Measurements from ENCODE around the gene LRRC38.

Gene LRRC38

DNA sequence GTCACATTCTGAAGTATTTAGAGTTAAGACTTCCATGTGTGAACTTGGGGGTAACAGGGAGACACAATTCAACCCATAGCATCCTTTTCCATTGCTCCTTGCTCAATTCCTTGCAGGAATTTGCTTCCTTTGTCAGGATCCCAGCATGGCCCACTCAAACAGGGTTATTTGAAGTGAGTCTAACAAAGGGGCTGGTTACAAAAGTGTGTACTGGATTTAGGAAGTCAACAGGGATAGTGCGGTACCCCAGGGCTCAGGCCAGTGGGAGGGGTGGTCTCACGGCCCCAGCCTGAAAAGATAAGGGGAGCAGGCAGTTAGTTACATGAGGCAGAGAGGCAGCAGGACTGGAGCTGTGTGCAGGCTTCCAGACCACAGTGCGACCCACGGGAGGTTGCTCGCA, 14.4 kb downstream of the LRRC38 start:
- no peak overlapping the region for H3K4me3 Mint-ChIP-seq
- no peaks in the 10 kb centered on the region for H3K9me3 Mint-ChIP-seq (ENCODE audit: low read depth)
- H3K4me1 Mint-ChIP-seq (ENCODE audit: low read depth): no peaks in the 10 kb centered on the region
- H3K27ac Mint-ChIP-seq: no peak overlapping the region
- peaks cover 5% of the 10 kb centered on the region for H3K27me3 Mint-ChIP-seq
- H3K36me3 Mint-ChIP-seq: no peaks in the 10 kb centered on the region

DNA sequence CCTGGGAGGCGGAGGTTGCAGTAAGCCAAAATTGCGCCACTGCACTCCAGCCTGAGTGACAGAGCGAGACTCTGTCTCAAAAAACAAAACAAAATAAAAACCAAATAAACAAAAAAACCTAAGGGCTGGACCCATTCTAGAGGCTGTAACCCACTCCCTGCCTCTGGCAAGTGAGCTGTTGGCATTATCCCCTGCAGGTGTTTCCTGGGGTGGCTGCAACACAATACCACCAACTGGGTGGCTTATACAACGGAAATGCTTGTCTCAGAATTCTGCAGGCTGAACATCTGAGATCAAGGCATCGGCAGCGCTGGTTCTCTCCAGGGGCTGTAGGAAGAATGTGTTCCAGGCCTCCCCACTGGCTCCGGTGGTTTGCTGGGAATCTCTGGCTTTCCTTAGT, 15.2 kb downstream of the LRRC38 start:
- Mint-ChIP-seq H3K27me3 (peaks cover 2% of the 10 kb centered on the region), H3K27ac (no peak overlapping the region)

DNA sequence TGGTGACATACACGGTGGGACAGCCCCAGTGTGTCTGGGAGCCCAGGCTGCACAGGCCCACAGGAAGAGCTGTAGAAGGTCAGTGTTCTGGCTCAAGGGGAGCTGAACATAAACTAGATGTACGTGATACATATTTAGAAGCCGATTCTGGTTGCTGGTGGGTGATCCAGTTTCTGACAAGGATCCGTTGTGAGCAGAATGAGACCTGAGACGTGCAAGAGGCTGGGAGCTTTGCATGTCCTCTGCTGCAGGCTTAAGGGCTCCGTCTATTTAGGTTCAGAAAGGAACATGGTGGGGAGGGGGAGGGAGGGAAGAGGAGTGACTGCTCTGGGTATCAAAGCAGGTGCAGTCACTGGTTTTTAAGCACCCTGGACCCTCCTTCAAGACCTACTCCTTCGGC, 18.6 kb downstream of the LRRC38 start:
- no peak overlapping the region for H3K4me3 Mint-ChIP-seq
- H3K27me3 Mint-ChIP-seq: peaks cover 4% of the 10 kb centered on the region
- H3K27ac Mint-ChIP-seq: no peak overlapping the region
- no peaks in the 10 kb centered on the region for H3K36me3 Mint-ChIP-seq
- no peaks in the 10 kb centered on the region for H3K9me3 Mint-ChIP-seq (ENCODE audit: low read depth)
- no peaks in the 10 kb centered on the region for H3K4me1 Mint-ChIP-seq (ENCODE audit: low read depth)

More for the DNA sequence above, 15.2 kb downstream of the LRRC38 start:
- no peak overlapping the region for H3K4me3 Mint-ChIP-seq
- no peaks in the 10 kb centered on the region for H3K4me1 Mint-ChIP-seq (ENCODE audit: low read depth)
- H3K36me3 Mint-ChIP-seq: no peaks in the 10 kb centered on the region
- H3K9me3 Mint-ChIP-seq (ENCODE audit: low read depth): no peaks in the 10 kb centered on the region

DNA sequence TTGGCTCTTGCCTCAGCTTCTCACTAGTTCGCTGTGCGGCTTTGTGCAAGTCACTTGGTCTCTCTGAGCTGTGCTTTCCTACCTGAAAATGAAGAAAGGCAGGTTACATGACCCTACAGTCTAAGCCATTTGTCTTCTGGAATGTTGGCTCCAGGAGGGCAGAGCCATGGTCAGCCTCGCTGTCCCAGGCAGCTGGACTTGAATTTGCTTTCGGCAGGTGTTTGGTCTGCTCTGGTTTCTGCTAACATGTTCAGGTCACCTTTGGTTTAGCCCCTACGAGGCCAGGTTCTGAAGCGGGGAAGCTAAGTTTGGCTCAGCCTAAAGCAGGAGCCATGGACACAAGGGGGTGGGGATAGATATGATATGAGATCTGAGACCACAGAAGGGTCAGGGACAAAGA, 19.1 kb downstream of the LRRC38 start:
- H3K36me3 Mint-ChIP-seq: no peaks in the 10 kb centered on the region
- no peak overlapping the region for H3K27ac Mint-ChIP-seq
- H3K27me3 Mint-ChIP-seq: peaks cover 4% of the 10 kb centered on the region
- no peaks in the 10 kb centered on the region for H3K4me1 Mint-ChIP-seq (ENCODE audit: low read depth)
- no peak overlapping the region for H3K4me3 Mint-ChIP-seq
- H3K9me3 Mint-ChIP-seq (ENCODE audit: low read depth): no peaks in the 10 kb centered on the region

DNA sequence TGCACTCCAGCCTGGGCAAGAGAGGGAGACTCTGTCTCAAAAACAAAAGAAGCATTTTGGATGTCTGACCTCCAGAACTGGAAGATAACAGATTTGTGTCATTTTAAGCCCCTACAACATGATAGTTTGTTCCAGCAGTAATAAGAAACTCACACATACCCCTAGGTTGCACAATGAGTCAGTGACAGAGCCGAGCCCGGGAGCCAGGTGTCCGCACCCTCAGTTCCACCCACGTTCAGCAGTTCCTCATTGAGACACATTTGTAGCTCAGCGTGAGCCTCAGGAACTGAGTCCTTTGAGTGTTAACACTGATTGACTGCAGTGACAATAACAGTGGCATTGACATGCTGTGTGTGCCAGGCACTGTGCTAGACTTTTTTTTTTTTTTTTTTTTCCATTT, 19.8 kb downstream of the LRRC38 start:
- Mint-ChIP-seq H3K27ac (no peak overlapping the region), H3K27me3 (peaks cover 4% of the 10 kb centered on the region), H3K4me1 (ENCODE audit: low read depth) (no peaks in the 10 kb centered on the region), H3K4me3 (no peak overlapping the region), H3K36me3 (no peaks in the 10 kb centered on the region), H3K9me3 (ENCODE audit: low read depth) (no peaks in the 10 kb centered on the region)

DNA sequence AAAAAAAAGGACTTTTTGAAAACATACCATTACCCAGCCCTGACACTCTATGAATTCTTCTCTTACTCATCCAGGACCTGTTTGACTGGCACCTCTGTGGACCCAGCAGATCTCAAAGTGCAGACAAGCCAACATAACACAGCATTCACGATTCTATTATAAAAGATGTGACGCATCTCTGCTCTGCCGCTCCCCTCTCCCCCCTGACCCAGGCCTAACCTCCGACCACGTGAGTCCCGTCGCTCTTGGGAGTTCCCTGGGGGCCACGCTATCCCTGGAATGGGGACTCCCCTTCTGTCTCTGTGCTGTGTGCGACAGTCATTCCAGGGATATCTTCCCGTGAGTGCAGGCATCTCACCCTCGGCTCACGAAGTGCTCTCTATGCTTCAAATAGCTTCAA, 21.1 kb downstream of the LRRC38 start:
- Mint-ChIP-seq H3K9me3 (ENCODE audit: low read depth) (no peaks in the 10 kb centered on the region), H3K4me1 (ENCODE audit: low read depth) (no peaks in the 10 kb centered on the region), H3K27me3 (peaks cover 8% of the 10 kb centered on the region), H3K36me3 (no peaks in the 10 kb centered on the region), H3K27ac (no peak overlapping the region), H3K4me3 (no peak overlapping the region)

DNA sequence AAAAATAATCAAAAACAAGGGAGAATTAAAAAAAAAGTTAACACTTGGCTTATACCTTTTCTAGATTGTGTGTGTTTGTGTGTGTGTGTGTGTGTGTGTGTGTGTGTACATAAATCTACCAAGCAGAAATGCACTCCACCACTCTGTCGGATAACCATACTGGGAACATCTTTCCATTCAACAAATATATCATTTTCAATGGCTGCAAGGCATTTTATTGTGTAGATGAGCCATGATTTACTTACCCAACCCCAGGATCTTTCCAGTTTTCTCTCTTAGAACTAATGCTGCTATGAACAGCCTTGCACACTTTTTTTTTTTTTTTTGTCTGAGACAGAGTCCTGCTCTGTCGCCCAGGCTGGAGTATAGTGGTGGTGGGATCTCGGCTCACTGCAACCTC, 25.8 kb downstream of the LRRC38 start:
- H3K9me3 Mint-ChIP-seq (ENCODE audit: low read depth): no peaks in the 10 kb centered on the region
- peaks cover 7% of the 10 kb centered on the region for H3K27me3 Mint-ChIP-seq
- H3K4me3 Mint-ChIP-seq: no peak overlapping the region
- H3K27ac Mint-ChIP-seq: no peak overlapping the region
- no peaks in the 10 kb centered on the region for H3K4me1 Mint-ChIP-seq (ENCODE audit: low read depth)
- H3K36me3 Mint-ChIP-seq: no peaks in the 10 kb centered on the region

DNA sequence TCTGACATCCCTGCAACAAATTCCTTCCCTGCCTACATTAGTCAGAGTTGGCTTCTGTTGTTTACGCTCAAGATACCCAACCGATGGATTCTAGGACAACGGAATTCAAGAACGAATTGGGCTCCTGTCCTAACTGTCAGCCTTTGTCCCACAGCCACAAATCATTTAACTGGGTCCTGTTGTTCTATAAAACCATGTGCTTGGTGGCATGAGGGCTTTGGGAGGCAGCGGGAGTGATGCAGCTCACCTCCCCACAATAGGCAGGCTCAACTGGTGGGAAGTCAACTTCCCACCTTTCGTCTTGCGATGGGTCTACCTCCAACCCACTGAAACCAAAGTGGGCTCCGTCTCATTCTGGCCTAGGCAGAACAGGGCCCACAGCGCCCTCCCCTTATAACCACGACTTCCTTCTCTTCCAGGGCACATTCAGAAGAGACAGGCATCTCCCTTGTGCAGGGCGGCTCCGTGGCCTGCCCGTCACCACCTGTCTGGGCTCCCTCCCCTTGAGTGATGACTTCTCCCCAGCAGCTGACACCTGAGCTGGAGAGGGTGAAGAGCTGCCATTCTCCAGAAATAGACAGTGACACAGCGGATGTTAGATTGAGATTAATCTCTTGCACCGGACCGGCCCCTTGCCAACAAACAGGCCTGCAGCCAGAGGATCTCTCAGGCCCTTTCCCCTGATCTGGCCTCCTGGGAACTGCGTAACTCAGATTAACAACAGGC, 26.5 kb downstream of the LRRC38 start:
- H3K27me3 Mint-ChIP-seq: peaks cover 7% of the 10 kb centered on the region
- H3K27ac Mint-ChIP-seq: no peak overlapping the region

DNA sequence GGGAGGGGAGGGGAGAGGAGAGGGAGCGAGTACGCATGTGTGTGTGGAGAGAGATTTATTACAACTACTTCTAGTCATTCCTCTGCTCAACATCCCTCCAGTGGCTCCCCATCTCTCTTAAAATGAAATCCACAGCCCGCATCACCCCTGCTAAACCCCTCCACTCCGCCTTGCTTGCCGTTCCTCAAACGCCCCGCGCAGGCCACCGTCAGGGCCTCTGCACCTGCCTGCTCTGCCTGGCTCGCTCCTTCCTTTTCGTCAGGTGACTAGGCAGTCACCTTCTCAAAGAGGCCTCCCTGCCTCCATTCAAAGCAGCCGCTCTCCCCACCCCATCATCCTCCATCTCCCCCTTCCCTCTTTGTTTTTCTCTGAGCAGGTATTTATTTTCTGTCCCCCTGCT, 29.9 kb downstream of the LRRC38 start:
- no peak overlapping the region for H3K27ac Mint-ChIP-seq
- H3K4me1 Mint-ChIP-seq (ENCODE audit: low read depth): peaks cover 7% of the 10 kb centered on the region
- no peak overlapping the region for H3K4me3 Mint-ChIP-seq
- peaks cover 7% of the 10 kb centered on the region for H3K27me3 Mint-ChIP-seq
- H3K9me3 Mint-ChIP-seq (ENCODE audit: low read depth): no peaks in the 10 kb centered on the region
- H3K36me3 Mint-ChIP-seq: no peaks in the 10 kb centered on the region

More for the DNA sequence above, 26.5 kb downstream of the LRRC38 start:
- H3K4me1 Mint-ChIP-seq (ENCODE audit: low read depth): no peaks in the 10 kb centered on the region
- no peaks in the 10 kb centered on the region for H3K9me3 Mint-ChIP-seq (ENCODE audit: low read depth)
- H3K4me3 Mint-ChIP-seq: no peak overlapping the region
- H3K36me3 Mint-ChIP-seq: no peaks in the 10 kb centered on the region

DNA sequence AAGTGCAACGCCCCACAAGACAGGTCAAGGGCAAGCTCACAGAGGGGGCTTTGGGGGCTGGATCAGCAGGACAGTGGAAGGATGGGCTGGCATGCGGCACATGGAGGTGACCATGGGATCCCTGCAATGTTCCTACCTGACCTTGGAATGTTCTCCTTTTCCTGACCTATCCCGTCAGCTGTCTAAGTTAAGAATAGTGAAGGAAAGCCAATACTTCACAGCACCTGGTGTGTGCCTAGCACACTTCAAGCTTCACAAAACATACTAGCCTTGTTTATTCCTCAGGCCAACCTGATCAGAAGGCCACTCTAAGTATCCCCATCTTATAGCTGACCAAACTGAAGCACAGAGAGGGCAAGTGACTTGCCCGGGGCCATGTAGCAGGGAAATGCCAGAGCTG, 31.2 kb downstream of the LRRC38 start:
- Mint-ChIP-seq H3K27ac (no peak overlapping the region), H3K4me1 (ENCODE audit: low read depth) (peaks cover 13% of the 10 kb centered on the region), H3K27me3 (peaks cover 4% of the 10 kb centered on the region), H3K36me3 (no peaks in the 10 kb centered on the region), H3K4me3 (no peak overlapping the region), H3K9me3 (ENCODE audit: low read depth) (no peaks in the 10 kb centered on the region)

DNA sequence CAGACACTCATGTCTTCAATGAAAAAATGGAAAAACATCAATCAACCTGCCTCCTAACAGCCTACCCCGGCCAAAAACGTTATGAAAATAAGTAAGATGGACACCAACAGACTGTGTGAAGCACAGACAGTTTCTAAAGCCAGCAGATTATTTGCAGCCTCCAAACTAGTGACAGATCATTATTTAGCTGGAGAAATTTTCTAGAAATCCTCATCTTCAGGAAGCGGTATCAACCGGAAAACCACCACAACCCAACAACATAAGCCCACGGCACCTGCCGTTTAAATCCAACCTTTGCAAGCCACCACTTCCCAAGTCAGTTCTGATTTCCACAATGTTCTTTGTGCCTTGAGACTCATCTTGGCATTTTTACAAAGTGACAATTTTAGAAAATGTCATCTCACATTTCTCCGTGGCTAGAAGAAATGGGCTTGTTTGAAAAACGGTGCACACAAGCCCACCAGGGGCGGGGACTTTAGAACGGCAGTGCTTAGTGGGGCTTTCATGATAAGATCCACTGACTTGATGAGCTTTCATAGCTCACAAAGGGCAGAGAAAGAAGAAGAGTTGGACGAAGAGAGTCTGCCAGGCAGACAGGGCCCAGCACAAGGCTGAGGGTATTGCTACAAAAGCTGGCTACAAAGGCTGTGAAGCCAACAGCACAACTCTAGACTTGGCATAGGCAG, 34.5 kb downstream of the LRRC38 start:
- Mint-ChIP-seq H3K36me3 (no peaks in the 10 kb centered on the region), H3K9me3 (ENCODE audit: low read depth) (no peaks in the 10 kb centered on the region), H3K27me3 (no peaks in the 10 kb centered on the region), H3K4me3 (peak overlapping the region; percentile 11), H3K4me1 (ENCODE audit: low read depth) (peaks cover 13% of the 10 kb centered on the region), H3K27ac (no peak overlapping the region)

DNA sequence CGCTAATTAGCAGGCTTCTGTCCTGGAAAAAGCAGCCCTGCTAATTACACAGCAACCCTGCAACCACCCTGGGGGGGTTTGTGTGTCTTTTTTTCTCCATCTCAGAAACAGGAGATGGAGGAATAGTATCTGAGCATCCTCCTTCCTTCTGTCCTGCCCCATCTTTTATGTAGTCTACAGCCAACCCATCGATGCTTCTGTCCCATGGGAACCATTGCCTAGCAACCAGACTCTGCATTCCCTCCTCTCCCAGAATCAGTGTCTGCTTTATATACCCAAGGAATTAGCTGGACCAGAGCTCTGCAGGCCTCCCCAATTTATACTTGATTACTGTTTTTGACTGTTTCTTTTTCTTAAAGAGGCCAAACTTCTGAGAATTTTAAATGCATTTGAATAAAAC, 35.1 kb downstream of the LRRC38 start:
- H3K27me3 Mint-ChIP-seq: peaks cover 2% of the 10 kb centered on the region
- no peaks in the 10 kb centered on the region for H3K9me3 Mint-ChIP-seq (ENCODE audit: low read depth)
- H3K27ac Mint-ChIP-seq: no peak overlapping the region
- no peaks in the 10 kb centered on the region for H3K36me3 Mint-ChIP-seq
- H3K4me3 Mint-ChIP-seq: no peak overlapping the region
- H3K4me1 Mint-ChIP-seq (ENCODE audit: low read depth): peaks cover 13% of the 10 kb centered on the region

DNA sequence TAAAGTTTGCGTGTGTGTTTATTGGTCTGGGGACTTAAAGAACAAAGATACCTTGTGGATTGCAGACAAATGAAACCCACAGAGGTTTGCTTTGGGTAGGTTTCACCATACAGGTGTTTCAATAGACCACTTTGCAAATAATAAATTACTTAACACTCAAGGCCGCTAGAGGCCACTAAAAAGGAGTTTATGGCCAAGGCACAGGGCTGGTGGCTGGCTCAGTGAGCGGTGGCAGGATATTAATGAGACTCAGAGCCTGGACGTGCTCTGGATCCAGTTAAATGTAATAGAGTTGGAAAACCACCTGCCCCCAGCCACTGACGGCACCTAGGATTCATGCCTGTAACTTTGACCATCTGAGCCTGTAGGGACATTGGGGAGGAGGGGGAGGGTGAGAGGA, 44.5 kb downstream of the LRRC38 start:
- Mint-ChIP-seq H3K4me1 (ENCODE audit: low read depth) (no peaks in the 10 kb centered on the region), H3K9me3 (ENCODE audit: low read depth) (no peaks in the 10 kb centered on the region), H3K27ac (no peak overlapping the region), H3K27me3 (peaks cover 3% of the 10 kb centered on the region), H3K36me3 (no peaks in the 10 kb centered on the region), H3K4me3 (no peak overlapping the region)

DNA sequence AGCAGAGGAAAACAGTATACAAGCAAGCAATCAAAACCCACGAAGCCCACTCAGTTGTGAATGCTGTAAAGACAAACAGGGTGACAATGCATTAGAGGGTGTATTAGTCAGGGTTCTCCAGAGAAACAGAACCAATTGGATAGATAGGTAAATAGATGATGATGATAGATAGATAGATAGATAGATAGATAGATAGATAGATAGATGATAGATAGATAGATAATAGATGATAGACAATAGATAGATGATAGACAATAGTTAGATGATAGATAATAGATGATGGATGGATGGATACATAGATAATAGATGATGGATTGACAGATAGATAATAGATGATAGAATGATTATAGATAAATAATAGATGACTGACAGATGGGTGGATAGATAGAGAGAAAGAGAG, 48.3 kb downstream of the LRRC38 start:
- Mint-ChIP-seq H3K36me3 (no peaks in the 10 kb centered on the region), H3K27ac (no peak overlapping the region), H3K4me1 (ENCODE audit: low read depth) (no peaks in the 10 kb centered on the region), H3K9me3 (ENCODE audit: low read depth) (no peaks in the 10 kb centered on the region), H3K27me3 (peaks cover 1% of the 10 kb centered on the region), H3K4me3 (no peak overlapping the region)

DNA sequence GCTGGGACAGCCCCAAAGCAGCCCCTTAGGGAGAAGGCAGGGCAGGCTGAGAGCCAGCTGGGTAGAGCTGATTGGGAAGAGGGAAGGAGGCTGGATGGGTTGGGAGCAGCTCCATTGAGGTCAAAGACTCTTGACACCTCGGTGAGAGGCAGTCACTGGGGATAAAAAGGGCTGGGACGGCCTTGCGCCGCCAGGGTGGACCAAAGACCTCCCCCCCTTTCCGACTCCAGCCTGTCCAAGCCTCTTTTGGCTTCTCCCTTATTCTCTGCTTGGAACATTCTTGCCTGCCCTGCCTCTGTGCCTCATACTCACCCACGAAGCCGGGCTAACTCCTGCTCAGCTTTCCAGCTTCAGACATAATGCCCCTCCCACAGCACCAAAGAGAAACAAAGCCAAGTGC, 51.1 kb downstream of the LRRC38 start:
- no peak overlapping the region for H3K4me3 Mint-ChIP-seq
- H3K9me3 Mint-ChIP-seq (ENCODE audit: low read depth): no peaks in the 10 kb centered on the region
- H3K36me3 Mint-ChIP-seq: no peaks in the 10 kb centered on the region
- H3K27ac Mint-ChIP-seq: no peak overlapping the region
- no peaks in the 10 kb centered on the region for H3K4me1 Mint-ChIP-seq (ENCODE audit: low read depth)
- H3K27me3 Mint-ChIP-seq: peaks cover 1% of the 10 kb centered on the region

DNA sequence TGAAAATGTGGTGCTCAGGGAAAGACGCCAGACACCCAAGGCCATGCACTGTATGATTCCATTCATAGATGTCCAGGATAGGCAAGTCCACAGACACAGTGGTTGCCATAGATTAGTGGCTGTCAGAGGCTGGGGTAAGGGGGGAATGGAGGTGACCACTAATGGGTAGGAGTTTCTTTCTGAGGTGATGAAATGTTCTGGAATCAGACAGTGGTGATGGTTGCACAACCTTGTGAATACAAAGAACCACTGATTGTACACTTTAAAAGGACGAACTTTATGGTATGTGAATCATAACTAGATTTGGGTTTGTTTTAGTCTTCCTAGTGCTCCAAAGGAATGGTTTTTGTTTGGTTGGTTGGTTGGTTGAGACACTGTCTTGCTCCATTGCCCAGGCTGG, 51.8 kb downstream of the LRRC38 start:
- Mint-ChIP-seq H3K4me1 (ENCODE audit: low read depth) (no peaks in the 10 kb centered on the region), H3K27me3 (peaks cover 3% of the 10 kb centered on the region), H3K4me3 (no peak overlapping the region), H3K36me3 (no peaks in the 10 kb centered on the region), H3K9me3 (ENCODE audit: low read depth) (no peaks in the 10 kb centered on the region), H3K27ac (no peak overlapping the region)
